C4-2B (cell line): ENCODE results near the gene ABHD17C.

Source experiments
- H3K27ac ChIP-seq: fragments of 450-650 bp; 2 replicates; pipeline ENCODE4 v1.5.1; 2017
- ZFX ChIP-seq: fragments of 450-650 bp; IDR thresholded peaks from 2 replicates; pipeline ENCODE4 v1.6.1; 2017
- TF ChIP-seq, protein P1 (sequence below): fragments of 450-650 bp; conservative IDR thresholded peaks from 2 replicates; pipeline ENCODE4 v1.5.1; 2017; ENCODE audit warnings: mild to moderate bottlenecking

Gene ABHD17C

GRCh38 chr15:80791004-80791403 lies 95.9 kb downstream of the ABHD17C start:
- TF ChIP-seq, protein P1, sequence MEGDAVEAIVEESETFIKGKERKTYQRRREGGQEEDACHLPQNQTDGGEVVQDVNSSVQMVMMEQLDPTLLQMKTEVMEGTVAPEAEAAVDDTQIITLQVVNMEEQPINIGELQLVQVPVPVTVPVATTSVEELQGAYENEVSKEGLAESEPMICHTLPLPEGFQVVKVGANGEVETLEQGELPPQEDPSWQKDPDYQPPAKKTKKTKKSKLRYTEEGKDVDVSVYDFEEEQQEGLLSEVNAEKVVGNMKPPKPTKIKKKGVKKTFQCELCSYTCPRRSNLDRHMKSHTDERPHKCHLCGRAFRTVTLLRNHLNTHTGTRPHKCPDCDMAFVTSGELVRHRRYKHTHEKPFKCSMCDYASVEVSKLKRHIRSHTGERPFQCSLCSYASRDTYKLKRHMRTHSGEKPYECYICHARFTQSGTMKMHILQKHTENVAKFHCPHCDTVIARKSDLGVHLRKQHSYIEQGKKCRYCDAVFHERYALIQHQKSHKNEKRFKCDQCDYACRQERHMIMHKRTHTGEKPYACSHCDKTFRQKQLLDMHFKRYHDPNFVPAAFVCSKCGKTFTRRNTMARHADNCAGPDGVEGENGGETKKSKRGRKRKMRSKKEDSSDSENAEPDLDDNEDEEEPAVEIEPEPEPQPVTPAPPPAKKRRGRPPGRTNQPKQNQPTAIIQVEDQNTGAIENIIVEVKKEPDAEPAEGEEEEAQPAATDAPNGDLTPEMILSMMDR: no peak
- TF ChIP-seq ZFX: no peak
- H3K27ac ChIP-seq: no peak overlapping the region

DNA sequence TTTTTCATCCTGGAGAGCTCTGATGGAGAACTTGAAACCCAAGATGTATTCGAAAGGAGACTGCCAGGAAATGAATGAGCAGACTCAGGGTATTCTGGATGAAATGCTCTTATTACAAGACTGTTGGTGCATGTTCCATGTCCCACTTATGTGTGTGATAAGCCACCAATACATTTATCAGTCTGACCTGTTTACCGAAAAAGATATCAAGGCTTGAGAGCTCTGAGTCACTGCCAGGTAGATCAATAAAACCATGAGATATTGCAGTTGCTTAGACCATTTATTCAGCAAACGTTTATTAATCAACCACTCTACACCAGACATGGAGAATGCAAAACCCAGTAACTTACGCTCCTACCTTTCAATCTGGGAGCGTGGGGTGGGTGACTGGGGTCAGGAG lies 101.3 kb downstream of the ABHD17C start:
- TF ChIP-seq, protein P1: no peak
- no peak for TF ChIP-seq ZFX
- no peak overlapping the region for H3K27ac ChIP-seq

DNA sequence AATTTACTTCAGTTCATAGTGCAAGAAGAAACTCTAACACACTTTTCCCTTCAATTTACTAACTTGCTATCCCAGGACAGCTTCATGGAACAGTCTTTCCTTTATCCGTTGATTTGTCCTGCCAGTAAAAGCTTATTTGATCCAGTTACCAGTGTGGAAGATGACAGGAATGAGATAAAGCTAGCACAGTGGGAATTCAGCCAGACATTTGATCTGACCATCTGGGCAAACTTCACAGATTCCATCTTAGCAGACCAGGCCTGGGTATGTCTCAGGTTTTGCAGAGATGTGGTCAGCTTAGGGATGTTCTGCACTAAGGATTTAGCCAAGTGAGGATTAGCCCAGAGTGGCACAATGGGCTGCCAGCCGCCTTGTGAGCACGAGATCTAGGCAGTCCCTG lies 103.8 kb downstream of the ABHD17C start:
- TF ChIP-seq, protein P1: no peak
- no peak for TF ChIP-seq ZFX
- peak overlapping the region; percentile 28; the same call in 1 of the 2 replicates for H3K27ac ChIP-seq

DNA sequence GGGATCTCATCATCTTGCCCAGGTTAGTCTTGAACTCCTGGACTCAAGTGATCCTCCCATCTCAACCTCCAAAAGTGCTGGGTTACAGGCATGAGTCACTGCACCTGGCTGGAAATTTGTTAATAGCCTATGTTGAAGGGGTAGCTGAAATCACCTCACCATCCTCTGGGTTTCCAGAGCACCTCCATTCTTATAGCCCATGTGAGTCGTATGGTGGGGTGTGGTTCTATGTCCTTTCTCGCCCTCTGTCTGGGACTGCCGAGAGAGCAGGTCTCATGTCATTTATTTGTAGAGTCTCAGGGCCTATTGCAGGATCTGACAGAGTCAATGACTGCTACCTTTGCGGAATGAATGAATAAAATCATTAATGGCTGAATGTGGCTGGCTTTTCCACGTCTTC lies 105.0 kb downstream of the ABHD17C start:
- TF ChIP-seq, protein P1: no peak
- TF ChIP-seq ZFX: no peak
- no peak overlapping the region for H3K27ac ChIP-seq

- TF ChIP-seq ZFX: no peak
- TF ChIP-seq, protein P1: no peak
- no peak overlapping the region for H3K27ac ChIP-seq
Observed at GRCh38 chr15:80801891-80802680, 107.0 kb downstream of the ABHD17C start.

DNA sequence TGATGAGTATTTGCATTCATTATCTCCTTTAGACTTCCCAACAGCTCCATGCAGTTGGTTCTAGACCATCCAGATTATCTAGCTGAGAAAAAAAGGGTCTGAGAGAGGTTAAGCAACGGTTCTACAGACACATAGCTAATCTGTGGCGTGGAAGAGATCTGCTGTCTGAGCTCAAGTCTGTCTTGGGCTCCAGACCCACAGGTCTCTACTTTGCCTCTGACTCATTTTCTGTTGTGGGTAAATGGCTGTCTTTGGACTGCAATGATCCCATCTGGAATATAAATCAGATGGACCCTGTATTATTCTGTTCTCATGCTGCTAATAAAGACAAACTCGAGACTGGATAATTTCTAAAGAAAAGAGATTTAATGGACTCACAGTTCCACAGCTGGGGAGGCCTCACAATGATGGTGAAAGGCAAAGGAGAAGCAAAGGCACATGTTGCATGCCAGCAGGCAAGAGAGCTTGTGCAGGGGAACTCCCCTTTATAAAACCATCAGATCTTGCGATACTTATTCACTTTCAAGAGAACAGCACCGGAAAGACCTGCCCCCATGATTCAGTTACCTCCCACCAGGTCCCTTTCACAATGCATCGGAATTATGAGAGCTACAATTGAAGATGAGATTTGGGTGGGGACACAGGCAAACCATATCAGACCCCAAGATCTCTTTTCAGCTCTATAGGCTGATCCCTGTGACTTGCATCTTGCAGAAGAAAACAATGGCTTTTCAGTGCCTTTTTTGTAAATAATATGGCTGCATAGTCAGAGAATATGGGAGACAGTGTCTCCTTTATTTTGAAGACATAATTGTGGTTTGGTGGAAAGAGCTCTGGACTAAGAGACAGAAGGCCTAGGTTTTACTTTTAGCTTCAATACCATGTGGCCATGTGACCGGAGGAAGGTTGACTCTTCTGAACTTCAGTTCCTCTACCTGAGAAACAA lies 108.7 kb downstream of the ABHD17C start:
- TF ChIP-seq, protein P1: no peak
- TF ChIP-seq ZFX: no peak
- peak overlapping the region; percentile 73 for H3K27ac ChIP-seq

GRCh38 chr15:80804970-80805495 lies 109.9 kb downstream of the ABHD17C start:
- H3K27ac ChIP-seq: peak overlapping the region; percentile 73
- TF ChIP-seq, protein P1: no peak
- no peak for TF ChIP-seq ZFX
